HUES48 (cell line): Measurements from ENCODE around the gene SEMA3C.

Experiments used
- H3K27ac ChIP-seq: one replicate; pipeline ENCODE4 v1.7.0; 2013; ENCODE audit warnings: low read depth, low read length, inconsistent platforms
- H3K27me3 ChIP-seq: 2 replicates; pipeline ENCODE4 v1.6.1; 2013; ENCODE audit warnings: mild to moderate bottlenecking, low read length; ENCODE audit not compliant: control insufficient read depth, insufficient read depth
- H3K36me3 ChIP-seq: 2 replicates; pipeline ENCODE4 v1.6.1; 2013; ENCODE audit warnings: low read length; ENCODE audit not compliant: control insufficient read depth, insufficient read depth
- H3K4me1 ChIP-seq: 2 replicates; pipeline ENCODE4 v1.6.1; 2013; ENCODE audit warnings: mild to moderate bottlenecking, low read length; ENCODE audit not compliant: control insufficient read depth, insufficient read depth
- H3K4me3 ChIP-seq: 2 replicates; pipeline ENCODE4 v1.5.1; 2013; ENCODE audit warnings: mild to moderate bottlenecking, low read depth, low read length
- H3K9ac ChIP-seq: 2 replicates; pipeline ENCODE4 v1.6.1; 2013; ENCODE audit warnings: mild to moderate bottlenecking, low read depth, low read length, moderate library complexity
- H3K9me3 ChIP-seq: 2 replicates; pipeline ENCODE4 v1.6.1; 2013; ENCODE audit warnings: low read length; ENCODE audit not compliant: control insufficient read depth, insufficient read depth

The SEMA3C gene

GRCh38 chr7:80847895-80848294 lies 71.0 kb downstream of the SEMA3C start:
- no peak overlapping the region for H3K4me3 ChIP-seq
- 0 out of 2 replicates have a peak, but pooled peaks cover 5% of the 10 kb centered on the region for H3K4me1 ChIP-seq
- no peaks in the 10 kb centered on the region for H3K9me3 ChIP-seq
- H3K27ac ChIP-seq = no peak overlapping the region
- no peaks in the 10 kb centered on the region for H3K36me3 ChIP-seq
- H3K27me3 ChIP-seq = no peaks in the 10 kb centered on the region
- no peak overlapping the region for H3K9ac ChIP-seq

GRCh38 chr7:80847027-80847426 lies 71.8 kb downstream of the SEMA3C start:
- no peaks in the 10 kb centered on the region for H3K27me3 ChIP-seq

GRCh38 chr7:80844916-80845315 lies 73.9 kb downstream of the SEMA3C start:
- no peak overlapping the region for H3K9ac ChIP-seq
- H3K4me1 ChIP-seq = peaks cover 21% of the 10 kb centered on the region

More at GRCh38 chr7:80847027-80847426, 71.8 kb downstream of the SEMA3C start:
- H3K27ac ChIP-seq = no peak overlapping the region
- H3K4me1 ChIP-seq = peaks cover 12% of the 10 kb centered on the region
- no peak overlapping the region for H3K4me3 ChIP-seq
- H3K9ac ChIP-seq = no peak overlapping the region
- H3K9me3 ChIP-seq = no peaks in the 10 kb centered on the region
- H3K36me3 ChIP-seq = no peaks in the 10 kb centered on the region

GRCh38 chr7:80843018-80843677 lies 75.7 kb downstream of the SEMA3C start:
- Histone ChIP-seq H3K27ac (no peak overlapping the region), H3K4me3 (no peak overlapping the region), H3K36me3 (no peaks in the 10 kb centered on the region), H3K9me3 (no peaks in the 10 kb centered on the region), H3K27me3 (no peaks in the 10 kb centered on the region), H3K9ac (no peak overlapping the region), H3K4me1 (peaks cover 21% of the 10 kb centered on the region)

More at GRCh38 chr7:80844916-80845315, 73.9 kb downstream of the SEMA3C start:
- no peaks in the 10 kb centered on the region for H3K36me3 ChIP-seq
- H3K27ac ChIP-seq = peak overlapping the region; percentile 5
- H3K27me3 ChIP-seq = no peaks in the 10 kb centered on the region
- H3K4me3 ChIP-seq = no peak overlapping the region
- H3K9me3 ChIP-seq = no peaks in the 10 kb centered on the region

- H3K9me3 ChIP-seq = no peaks in the 10 kb centered on the region
- H3K4me3 ChIP-seq = no peak overlapping the region
- H3K27ac ChIP-seq = peak overlapping the region; percentile 59
- H3K36me3 ChIP-seq = no peaks in the 10 kb centered on the region
- H3K4me1 ChIP-seq = peaks cover 21% of the 10 kb centered on the region
- no peak overlapping the region for H3K9ac ChIP-seq
- no peaks in the 10 kb centered on the region for H3K27me3 ChIP-seq
Observed at GRCh38 chr7:80842022-80842790, 76.6 kb downstream of the SEMA3C start.

- Histone ChIP-seq H3K4me1 (peaks cover 21% of the 10 kb centered on the region), H3K9ac (no peak overlapping the region), H3K27me3 (no peaks in the 10 kb centered on the region), H3K27ac (peak overlapping the region; percentile 59), H3K9me3 (no peaks in the 10 kb centered on the region), H3K36me3 (no peaks in the 10 kb centered on the region), H3K4me3 (no peak overlapping the region)
Observed at GRCh38 chr7:80841423-80841955, 77.4 kb downstream of the SEMA3C start.

- Histone ChIP-seq H3K9ac (no peak overlapping the region), H3K4me1 (peaks cover 21% of the 10 kb centered on the region), H3K27me3 (no peaks in the 10 kb centered on the region), H3K9me3 (no peaks in the 10 kb centered on the region), H3K4me3 (no peak overlapping the region), H3K27ac (no peak overlapping the region), H3K36me3 (no peaks in the 10 kb centered on the region)
Observed at GRCh38 chr7:80840681-80841080, 78.2 kb downstream of the SEMA3C start.

GRCh38 chr7:80839855-80840254 lies 79.0 kb downstream of the SEMA3C start:
- Histone ChIP-seq H3K27me3 (no peaks in the 10 kb centered on the region), H3K27ac (no peak overlapping the region), H3K9me3 (no peaks in the 10 kb centered on the region), H3K4me3 (no peak overlapping the region), H3K4me1 (peaks cover 20% of the 10 kb centered on the region), H3K9ac (no peak overlapping the region), H3K36me3 (no peaks in the 10 kb centered on the region)

GRCh38 chr7:80838643-80839042 lies 80.2 kb downstream of the SEMA3C start:
- Histone ChIP-seq H3K4me1 (peaks cover 22% of the 10 kb centered on the region), H3K4me3 (no peak overlapping the region), H3K36me3 (no peaks in the 10 kb centered on the region), H3K27ac (no peak overlapping the region), H3K9ac (no peak overlapping the region), H3K27me3 (no peaks in the 10 kb centered on the region), H3K9me3 (no peaks in the 10 kb centered on the region)

- peaks cover 19% of the 10 kb centered on the region for H3K4me1 ChIP-seq
- no peaks in the 10 kb centered on the region for H3K27me3 ChIP-seq
- H3K27ac ChIP-seq = no peak overlapping the region
- H3K36me3 ChIP-seq = no peaks in the 10 kb centered on the region
- no peak overlapping the region for H3K4me3 ChIP-seq
- no peak overlapping the region for H3K9ac ChIP-seq
- no peaks in the 10 kb centered on the region for H3K9me3 ChIP-seq
Observed at GRCh38 chr7:80837345-80837744, 81.5 kb downstream of the SEMA3C start.

GRCh38 chr7:80835251-80835650 lies 83.6 kb downstream of the SEMA3C start:
- H3K9me3 ChIP-seq = no peaks in the 10 kb centered on the region
- no peak overlapping the region for H3K9ac ChIP-seq
- peaks cover 7% of the 10 kb centered on the region; the same call in 1 of the 2 replicates for H3K4me1 ChIP-seq
- H3K27me3 ChIP-seq = no peaks in the 10 kb centered on the region
- H3K36me3 ChIP-seq = no peaks in the 10 kb centered on the region
- H3K4me3 ChIP-seq = no peak overlapping the region
- H3K27ac ChIP-seq = no peak overlapping the region
